Neural cell (in vitro differentiated cells): Measurements from ENCODE around the gene TUBB1.

Source experiments
- CTCF ChIP-seq: fragments of 450-650 bp; IDR thresholded peaks from 2 replicates; pipeline ENCODE4 v1.5.1; 2014; ENCODE audit warnings: antibody characterized with exemption, mild to moderate bottlenecking, moderate library complexity; ENCODE audit not compliant: poor library complexity, severe bottlenecking
- EP300 ChIP-seq: fragments of 450-650 bp; conservative IDR thresholded peaks from 2 replicates; pipeline ENCODE4 v1.6.1; 2014; ENCODE audit warnings: antibody characterized with exemption, mild to moderate bottlenecking, moderate library complexity; ENCODE audit not compliant: poor library complexity, severe bottlenecking
- EZH2 ChIP-seq: fragments of 200-600, 300-800 bp; shearing (Covaris generic), sonication (generic); IDR thresholded peaks from 2 replicates; pipeline ENCODE4 v1.6.1; 2014; ENCODE audit warnings: antibody characterized with exemption, low read length, borderline replicate concordance, mild to moderate bottlenecking; ENCODE audit not compliant: insufficient read depth, poor library complexity, severe bottlenecking
- MXI1 ChIP-seq: fragments of 450-650 bp; conservative IDR thresholded peaks from 2 replicates; pipeline ENCODE4 v1.6.1; 2014; ENCODE audit warnings: antibody characterized with exemption, mild to moderate bottlenecking; ENCODE audit not compliant: poor library complexity, severe bottlenecking
- POLR2AphosphoS5 ChIP-seq: IDR thresholded peaks from 2 replicates; pipeline ENCODE4 v1.6.1; 2012
- RAD21 ChIP-seq: fragments of 450-650 bp; conservative IDR thresholded peaks from 2 replicates; pipeline ENCODE4 v1.6.1; 2014; ENCODE audit warnings: antibody characterized with exemption, mild to moderate bottlenecking, moderate library complexity
- SMC3 ChIP-seq: fragments of 450-650 bp; conservative IDR thresholded peaks from 2 replicates; pipeline ENCODE4 v1.6.1; 2014; ENCODE audit warnings: antibody characterized with exemption, mild to moderate bottlenecking, moderate library complexity; ENCODE audit not compliant: poor library complexity
- TAF1 ChIP-seq: IDR thresholded peaks from 2 replicates; pipeline ENCODE4 v1.6.1; 2012; ENCODE audit warnings: low read depth
- TF ChIP-seq, protein P1 (sequence below): IDR thresholded peaks from 2 replicates; pipeline ENCODE4 v1.6.1; 2012; ENCODE audit warnings: borderline replicate concordance

DNA sequence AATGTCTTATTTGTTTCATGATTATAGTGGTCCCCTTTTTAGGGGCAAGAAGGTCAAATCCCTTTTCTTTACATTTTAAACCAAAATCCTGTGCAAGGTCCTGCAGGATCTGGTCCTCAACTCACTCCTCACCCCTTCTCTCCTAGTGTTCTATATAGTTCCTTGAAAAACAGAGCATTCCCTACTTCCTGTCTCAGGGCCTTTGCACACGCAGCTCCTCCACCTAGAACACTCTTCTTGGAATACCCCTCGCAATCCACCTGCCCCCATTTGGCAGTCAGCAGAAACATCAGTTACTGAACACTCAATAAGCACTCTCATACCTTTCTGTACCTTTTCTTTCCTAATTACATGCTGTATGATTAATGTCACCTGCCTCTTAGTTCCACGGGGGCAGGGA, 16.2 kb downstream of the TUBB1 start:
- no peak for TF ChIP-seq CTCF
- TF ChIP-seq POLR2AphosphoS5, result no peak
- no peak for TF ChIP-seq EP300
- no peak for TF ChIP-seq EZH2
- no peak for TF ChIP-seq TAF1
- no peak for TF ChIP-seq RAD21
- TF ChIP-seq SMC3, result no peak
- TF ChIP-seq, protein P1, sequence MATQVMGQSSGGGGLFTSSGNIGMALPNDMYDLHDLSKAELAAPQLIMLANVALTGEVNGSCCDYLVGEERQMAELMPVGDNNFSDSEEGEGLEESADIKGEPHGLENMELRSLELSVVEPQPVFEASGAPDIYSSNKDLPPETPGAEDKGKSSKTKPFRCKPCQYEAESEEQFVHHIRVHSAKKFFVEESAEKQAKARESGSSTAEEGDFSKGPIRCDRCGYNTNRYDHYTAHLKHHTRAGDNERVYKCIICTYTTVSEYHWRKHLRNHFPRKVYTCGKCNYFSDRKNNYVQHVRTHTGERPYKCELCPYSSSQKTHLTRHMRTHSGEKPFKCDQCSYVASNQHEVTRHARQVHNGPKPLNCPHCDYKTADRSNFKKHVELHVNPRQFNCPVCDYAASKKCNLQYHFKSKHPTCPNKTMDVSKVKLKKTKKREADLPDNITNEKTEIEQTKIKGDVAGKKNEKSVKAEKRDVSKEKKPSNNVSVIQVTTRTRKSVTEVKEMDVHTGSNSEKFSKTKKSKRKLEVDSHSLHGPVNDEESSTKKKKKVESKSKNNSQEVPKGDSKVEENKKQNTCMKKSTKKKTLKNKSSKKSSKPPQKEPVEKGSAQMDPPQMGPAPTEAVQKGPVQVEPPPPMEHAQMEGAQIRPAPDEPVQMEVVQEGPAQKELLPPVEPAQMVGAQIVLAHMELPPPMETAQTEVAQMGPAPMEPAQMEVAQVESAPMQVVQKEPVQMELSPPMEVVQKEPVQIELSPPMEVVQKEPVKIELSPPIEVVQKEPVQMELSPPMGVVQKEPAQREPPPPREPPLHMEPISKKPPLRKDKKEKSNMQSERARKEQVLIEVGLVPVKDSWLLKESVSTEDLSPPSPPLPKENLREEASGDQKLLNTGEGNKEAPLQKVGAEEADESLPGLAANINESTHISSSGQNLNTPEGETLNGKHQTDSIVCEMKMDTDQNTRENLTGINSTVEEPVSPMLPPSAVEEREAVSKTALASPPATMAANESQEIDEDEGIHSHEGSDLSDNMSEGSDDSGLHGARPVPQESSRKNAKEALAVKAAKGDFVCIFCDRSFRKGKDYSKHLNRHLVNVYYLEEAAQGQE, result no peak
- no peak for TF ChIP-seq MXI1
